Measurements from ENCODE around the gene MRPL23.

MRPL23 gene

DNA sequence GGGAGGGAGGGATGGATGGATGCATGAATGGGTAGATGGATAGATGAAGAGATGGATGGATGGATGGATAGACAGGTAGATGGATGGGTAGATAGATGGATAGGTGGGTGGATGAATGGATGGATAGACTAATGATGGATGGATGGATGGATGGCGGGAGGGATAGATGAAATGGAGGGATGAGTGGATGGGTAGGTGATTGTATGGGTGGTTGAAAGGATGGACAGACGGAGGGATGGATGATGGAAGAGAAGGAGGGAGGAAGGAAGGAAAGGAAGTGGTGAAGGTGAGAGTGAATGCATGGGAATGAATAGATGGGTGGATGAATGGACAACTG, 31.4 kb upstream of the MRPL23 start:
- no peaks in the 10 kb centered on the region for H3K9me3 ChIP-seq (ENCODE audit: insufficient read depth, low read depth, low read length)
- H3K27me3 ChIP-seq (ENCODE audit: insufficient read depth, low read length, poor library complexity, severe bottlenecking) = no peaks in the 10 kb centered on the region
- H3K79me2 ChIP-seq (ENCODE audit: insufficient read depth, low read length) = no peaks in the 10 kb centered on the region
- H2AFZ ChIP-seq (ENCODE audit: low read length) = no peak overlapping the region
- no peak overlapping the region for H3K4me2 ChIP-seq (ENCODE audit: low read depth, low read length, poor library complexity, severe bottlenecking)
- H3K9ac ChIP-seq (ENCODE audit: low read depth, low read length, poor library complexity, severe bottlenecking) = no peak overlapping the region
- no peak for TF ChIP-seq CTCF (conservative IDR thresholded peaks at IDR 0.05; ENCODE audit: low read length)
- no peak for TF ChIP-seq EZH2phosphoT487 (IDR thresholded peaks at IDR 0.05; ENCODE audit: borderline replicate concordance)
- H3K4me3 ChIP-seq (ENCODE audit: low read length, poor library complexity, severe bottlenecking) = no peak overlapping the region
- no peaks in the 10 kb centered on the region for H4K20me1 ChIP-seq (ENCODE audit: insufficient read depth, low read length, poor library complexity, severe bottlenecking)
- no peaks in the 10 kb centered on the region for H3K36me3 ChIP-seq (ENCODE audit: insufficient read depth, low read length)
- H3K4me1 ChIP-seq (ENCODE audit: insufficient read depth, low read length, poor library complexity, severe bottlenecking) = peaks cover 5% of the 10 kb centered on the region
- H3K9me2 ChIP-seq (replicated peaks; ENCODE audit: low read depth, low read length) = no peaks in the 10 kb centered on the region
- H3F3A ChIP-seq (ENCODE audit: low read depth) = no peaks in the 10 kb centered on the region

GRCh38 chr11:1916132-1916985, 30.8 kb upstream of the MRPL23 start:
- no peaks in the 10 kb centered on the region for H3K27me3 ChIP-seq (ENCODE audit: insufficient read depth, low read length, poor library complexity, severe bottlenecking)
- no peak overlapping the region for H3K4me2 ChIP-seq (ENCODE audit: low read depth, low read length, poor library complexity, severe bottlenecking)

DNA sequence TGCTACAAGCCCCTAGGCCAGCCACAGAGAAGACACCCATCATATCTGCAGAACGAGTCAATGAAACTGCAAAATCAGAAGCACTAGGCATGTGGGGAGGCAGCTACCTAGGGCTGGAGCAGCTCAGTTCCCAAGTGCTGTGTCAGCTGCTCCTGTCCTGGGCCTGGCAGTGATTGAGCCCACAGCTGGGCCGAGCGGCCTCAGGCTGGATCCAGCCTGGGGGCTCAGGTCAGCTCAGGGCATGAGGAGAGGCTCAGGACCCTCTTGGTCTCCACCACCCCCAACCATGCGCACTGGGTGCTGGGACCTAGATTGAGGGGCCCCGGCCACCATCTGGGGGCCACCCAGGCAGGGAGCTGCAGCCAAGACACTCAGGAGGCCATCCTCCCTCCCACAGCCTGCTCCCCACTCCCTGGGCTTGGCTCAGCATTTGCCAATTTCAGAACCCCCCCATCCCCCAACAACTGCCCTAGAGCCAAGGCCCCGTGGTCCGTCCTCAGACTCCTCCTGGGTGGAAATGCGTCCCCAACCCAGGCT, 30.1 kb upstream of the MRPL23 start:
- Histone ChIP-seq H3K36me3 (ENCODE audit: insufficient read depth, low read length) (no peaks in the 10 kb centered on the region), H3K27me3 (ENCODE audit: insufficient read depth, low read length, poor library complexity, severe bottlenecking) (no peaks in the 10 kb centered on the region), H3K4me3 (ENCODE audit: low read length, poor library complexity, severe bottlenecking) (no peak overlapping the region), H3K9me3 (ENCODE audit: insufficient read depth, low read depth, low read length) (no peaks in the 10 kb centered on the region), H2AFZ (ENCODE audit: low read length) (no peak overlapping the region), H3K4me1 (ENCODE audit: insufficient read depth, low read length, poor library complexity, severe bottlenecking) (peaks cover 5% of the 10 kb centered on the region), H3K9me2 (replicated peaks; ENCODE audit: low read depth, low read length) (no peaks in the 10 kb centered on the region), H3F3A (ENCODE audit: low read depth) (no peaks in the 10 kb centered on the region), H3K79me2 (ENCODE audit: insufficient read depth, low read length) (no peaks in the 10 kb centered on the region), H4K20me1 (ENCODE audit: insufficient read depth, low read length, poor library complexity, severe bottlenecking) (no peaks in the 10 kb centered on the region), H3K9ac (ENCODE audit: low read depth, low read length, poor library complexity, severe bottlenecking) (no peak overlapping the region), H3K4me2 (ENCODE audit: low read depth, low read length, poor library complexity, severe bottlenecking) (no peak overlapping the region)
- no peak for TF ChIP-seq EZH2phosphoT487 (IDR thresholded peaks at IDR 0.05; ENCODE audit: borderline replicate concordance)
- no peak for TF ChIP-seq CTCF (conservative IDR thresholded peaks at IDR 0.05; ENCODE audit: low read length)

More at GRCh38 chr11:1916132-1916985, 30.8 kb upstream of the MRPL23 start:
- TF ChIP-seq CTCF (conservative IDR thresholded peaks at IDR 0.05; ENCODE audit: low read length) (no peak), EZH2phosphoT487 (IDR thresholded peaks at IDR 0.05; ENCODE audit: borderline replicate concordance) (no peak)
- no peaks in the 10 kb centered on the region for H3K79me2 ChIP-seq (ENCODE audit: insufficient read depth, low read length)
- no peaks in the 10 kb centered on the region for H4K20me1 ChIP-seq (ENCODE audit: insufficient read depth, low read length, poor library complexity, severe bottlenecking)
- no peak overlapping the region for H2AFZ ChIP-seq (ENCODE audit: low read length)
- H3K4me3 ChIP-seq (ENCODE audit: low read length, poor library complexity, severe bottlenecking) = no peak overlapping the region
- no peak overlapping the region for H3K9ac ChIP-seq (ENCODE audit: low read depth, low read length, poor library complexity, severe bottlenecking)
- no peaks in the 10 kb centered on the region for H3K9me2 ChIP-seq (replicated peaks; ENCODE audit: low read depth, low read length)
- H3K9me3 ChIP-seq (ENCODE audit: insufficient read depth, low read depth, low read length) = no peaks in the 10 kb centered on the region
- no peaks in the 10 kb centered on the region for H3K36me3 ChIP-seq (ENCODE audit: insufficient read depth, low read length)
- H3F3A ChIP-seq (ENCODE audit: low read depth) = no peaks in the 10 kb centered on the region
- H3K4me1 ChIP-seq (ENCODE audit: insufficient read depth, low read length, poor library complexity, severe bottlenecking) = peaks cover 5% of the 10 kb centered on the region

Data from Loucy (cell line).